Astrocyte (in vitro differentiated cells and primary cell): ENCODE results near the gene AHNAK. TPM values are rescaled to one million over a fixed set of nuclear protein-coding genes. Genes with fewer than 3 reads are reported as not detected.
A peak's percentile ranks its signal among the peaks of the same experiment; 100 is the strongest.

ENCODE experiments used
- DNase-seq: peaks from one replicate; pipeline ENCODE4 v3.0.0-alpha.2; 2010; ENCODE audit warnings: low read depth
- FAIRE-seq: peaks from 2 replicates; lab custom pipeline; 2011; peaks lifted over from hg19 to GRCh38; lab: Jason Lieb, UNC
- H2AFZ ChIP-seq: 2 replicates; pipeline ENCODE4 v1.6.0; 2012; ENCODE audit warnings: low read depth, low read length, inconsistent platforms
- H3K27ac ChIP-seq: 2 replicates; pipeline ENCODE4 v1.5.1; 2011; ENCODE audit warnings: low read depth, low read length, inconsistent platforms
- H3K27me3 ChIP-seq: 2 replicates; pipeline ENCODE4 v1.6.0; 2011; ENCODE audit warnings: low read length, inconsistent platforms; ENCODE audit not compliant: insufficient read depth
- H3K36me3 ChIP-seq: 2 replicates; pipeline ENCODE4 v1.5.1; 2011; ENCODE audit warnings: low read length, inconsistent platforms; ENCODE audit not compliant: insufficient read depth
- H3K4me1 ChIP-seq: 2 replicates; pipeline ENCODE4 v1.5.1; 2011; ENCODE audit warnings: low read length, inconsistent platforms; ENCODE audit not compliant: insufficient read depth
- H3K4me2 ChIP-seq: 2 replicates; pipeline ENCODE4 v1.6.0; 2012; ENCODE audit warnings: low read length, inconsistent platforms
- H3K4me3 ChIP-seq: 2 replicates; pipeline ENCODE4 v1.5.1; 2011; ENCODE audit warnings: low read depth, mild to moderate bottlenecking, low read length, inconsistent platforms; ENCODE audit not compliant: insufficient read depth
- H3K79me2 ChIP-seq: 2 replicates; pipeline ENCODE4 v1.6.0; 2012; ENCODE audit warnings: mild to moderate bottlenecking, low read length, inconsistent platforms; ENCODE audit not compliant: insufficient read depth
- H3K9ac ChIP-seq: 2 replicates; pipeline ENCODE4 v1.6.0; 2012; ENCODE audit warnings: mild to moderate bottlenecking, low read length, inconsistent platforms
- H3K9me3 ChIP-seq: 2 replicates; pipeline ENCODE4 v1.5.1; 2012; ENCODE audit warnings: low read depth, mild to moderate bottlenecking, low read length, inconsistent platforms; ENCODE audit not compliant: insufficient read depth
- H4K20me1 ChIP-seq: 2 replicates; pipeline ENCODE4 v1.6.0; 2012; ENCODE audit warnings: low read length, inconsistent platforms; ENCODE audit not compliant: insufficient read depth
- H3K27ac Mint-ChIP-seq: one replicate; pipeline ENCODE4 v1.8.0; 2021; ENCODE audit warnings: mild to moderate bottlenecking, mixed read lengths; ENCODE audit not compliant: unreplicated experiment
- H3K27me3 Mint-ChIP-seq: one replicate; pipeline ENCODE4 v1.8.0; 2021; ENCODE audit warnings: low read depth, mixed read lengths; ENCODE audit not compliant: unreplicated experiment
- H3K36me3 Mint-ChIP-seq: one replicate; pipeline ENCODE4 v1.8.0; 2021; ENCODE audit warnings: low read depth, mixed read lengths; ENCODE audit not compliant: unreplicated experiment
- H3K4me1 Mint-ChIP-seq: one replicate; pipeline ENCODE4 v1.8.0; 2021; ENCODE audit warnings: low read depth, mixed read lengths; ENCODE audit not compliant: unreplicated experiment
- H3K4me3 Mint-ChIP-seq: one replicate; pipeline ENCODE4 v1.8.0; 2021; ENCODE audit warnings: mild to moderate bottlenecking, moderate library complexity, mixed read lengths; ENCODE audit not compliant: unreplicated experiment
- H3K9me3 Mint-ChIP-seq: one replicate; pipeline ENCODE4 v1.8.0; 2021; ENCODE audit warnings: mild to moderate bottlenecking, mixed read lengths; ENCODE audit not compliant: unreplicated experiment
- EZH2 ChIP-seq: IDR thresholded peaks from 2 replicates; pipeline ENCODE4 v1.6.1; 2012; ENCODE audit warnings: mild to moderate bottlenecking, low read length, inconsistent platforms; ENCODE audit not compliant: insufficient read depth
- total RNA-seq: library from RNA; stranded (reverse); gene quantifications from 2 replicates; pipeline ENCODE4 v1.2.1, GENCODE V29; 2021
- TF ChIP-seq, protein P1 (sequence below): IDR thresholded peaks from 2 replicates; pipeline ENCODE4 v1.5.1; 2011; ENCODE audit warnings: low read depth, mild to moderate bottlenecking, inconsistent platforms, low read length, moderate library complexity; ENCODE audit not compliant: insufficient read depth

AHNAK gene
- total RNA-seq, 1 donor from 2014 or later: 378 TPM

- peak; percentile 53 for DNase-seq
Observed at GRCh38 chr11:62593434-62594044, 46.9 kb upstream of the AHNAK start.

GRCh38 chr11:62592989-62593421 is 46.4 kb upstream of the AHNAK start:
- H3K36me3 ChIP-seq: peaks cover 39% of the 10 kb centered on the region
- no peak overlapping the region for H3K4me2 ChIP-seq

More at GRCh38 chr11:62593434-62594044, 46.9 kb upstream of the AHNAK start:
- Mint-ChIP-seq H3K27me3 (no peaks in the 10 kb centered on the region), H3K9me3 (no peaks in the 10 kb centered on the region), H3K4me1 (peaks cover 12% of the 10 kb centered on the region), H3K27ac (no peak overlapping the region), H3K36me3 (peaks cover 39% of the 10 kb centered on the region), H3K4me3 (no peak overlapping the region)
- Histone ChIP-seq H3K36me3 (peaks cover 41% of the 10 kb centered on the region), H2AFZ (no peak overlapping the region), H3K4me2 (no peak overlapping the region), H4K20me1 (peaks cover 52% of the 10 kb centered on the region), H3K27me3 (no peaks in the 10 kb centered on the region), H3K4me1 (peaks cover 10% of the 10 kb centered on the region), H3K79me2 (peaks cover 50% of the 10 kb centered on the region), H3K9ac (no peak overlapping the region), H3K27ac (no peak overlapping the region), H3K4me3 (no peak overlapping the region), H3K9me3 (no peaks in the 10 kb centered on the region)
- TF ChIP-seq, protein P1, sequence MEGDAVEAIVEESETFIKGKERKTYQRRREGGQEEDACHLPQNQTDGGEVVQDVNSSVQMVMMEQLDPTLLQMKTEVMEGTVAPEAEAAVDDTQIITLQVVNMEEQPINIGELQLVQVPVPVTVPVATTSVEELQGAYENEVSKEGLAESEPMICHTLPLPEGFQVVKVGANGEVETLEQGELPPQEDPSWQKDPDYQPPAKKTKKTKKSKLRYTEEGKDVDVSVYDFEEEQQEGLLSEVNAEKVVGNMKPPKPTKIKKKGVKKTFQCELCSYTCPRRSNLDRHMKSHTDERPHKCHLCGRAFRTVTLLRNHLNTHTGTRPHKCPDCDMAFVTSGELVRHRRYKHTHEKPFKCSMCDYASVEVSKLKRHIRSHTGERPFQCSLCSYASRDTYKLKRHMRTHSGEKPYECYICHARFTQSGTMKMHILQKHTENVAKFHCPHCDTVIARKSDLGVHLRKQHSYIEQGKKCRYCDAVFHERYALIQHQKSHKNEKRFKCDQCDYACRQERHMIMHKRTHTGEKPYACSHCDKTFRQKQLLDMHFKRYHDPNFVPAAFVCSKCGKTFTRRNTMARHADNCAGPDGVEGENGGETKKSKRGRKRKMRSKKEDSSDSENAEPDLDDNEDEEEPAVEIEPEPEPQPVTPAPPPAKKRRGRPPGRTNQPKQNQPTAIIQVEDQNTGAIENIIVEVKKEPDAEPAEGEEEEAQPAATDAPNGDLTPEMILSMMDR: peak; percentile 51
- no peak for TF ChIP-seq EZH2
- no peak for FAIRE-seq

More at GRCh38 chr11:62592989-62593421, 46.4 kb upstream of the AHNAK start:
- Histone ChIP-seq H3K27ac (no peak overlapping the region), H3K9ac (peak overlapping the region; percentile 82), H3K9me3 (no peaks in the 10 kb centered on the region), H3K4me3 (no peak overlapping the region), H3K79me2 (peaks cover 44% of the 10 kb centered on the region), H2AFZ (no peak overlapping the region), H4K20me1 (peaks cover 46% of the 10 kb centered on the region), H3K4me1 (peaks cover 10% of the 10 kb centered on the region), H3K27me3 (no peaks in the 10 kb centered on the region)
- Mint-ChIP-seq H3K4me3 (peak overlapping the region; percentile 64), H3K4me1 (peaks cover 7% of the 10 kb centered on the region), H3K27ac (peak overlapping the region; percentile 34), H3K9me3 (no peaks in the 10 kb centered on the region), H3K27me3 (no peaks in the 10 kb centered on the region), H3K36me3 (peaks cover 38% of the 10 kb centered on the region)
- no peak for FAIRE-seq
- no peak for TF ChIP-seq EZH2
- TF ChIP-seq, protein P1: no peak
- no peak for DNase-seq
